ENCODE results near the gene ABCA13. TPM values are rescaled to one million over a fixed set of nuclear protein-coding genes. Genes with fewer than 3 reads are reported as not detected.

Gene ABCA13
- total RNA-seq, 1 experiment from 2014 or later = not detected

GRCh38 chr7:48179496-48180030 lies 8.3 kb downstream of the ABCA13 start:
- intact Hi-C loops (cut with micrococcal nuclease) = no loop called here
- no TSS peak for BruUV-seq (replicated peaks)
- Histone ChIP-seq H3K4me3 (replicated peaks in 1 of 2; ENCODE audit: low read depth in 1 of 2, low read length in 2 of 2) (no peak overlapping the region), H3K4me1 (ENCODE audit: control insufficient read depth in 1 of 2, insufficient read depth in 2 of 2, low read length in 2 of 2) (no peaks in the 10 kb centered on the region), H2AFZ (ENCODE audit: low read depth, low read length, poor library complexity, severe bottlenecking) (no peak overlapping the region), H3K27me3 (ENCODE audit: insufficient read depth, low read length) (no peaks in the 10 kb centered on the region), H3K79me2 (ENCODE audit: insufficient read depth, low read length) (no peaks in the 10 kb centered on the region), H3K9me3 (ENCODE audit: control insufficient read depth in 1 of 2, insufficient read depth in 1 of 2, low read depth in 1 of 2, low read length in 2 of 2) (no peaks in the 10 kb centered on the region), H3K27ac (ENCODE audit: low read depth, low read length) (no peak overlapping the region), H4K20me1 (ENCODE audit: insufficient read depth) (no peaks in the 10 kb centered on the region), H3K9me2 (ENCODE audit: insufficient read depth) (no peaks in the 10 kb centered on the region), H3K36me3 (ENCODE audit: control insufficient read depth in 1 of 2, insufficient read depth in 2 of 2, low read length in 2 of 2) (no peaks in the 10 kb centered on the region), H3K4me2 (ENCODE audit: low read length) (no peak overlapping the region), H3K9ac (ENCODE audit: low read length) (no peak overlapping the region)
- ChIA-PET RAD21 (ENCODE audit: low non-redundant PET in 1 of 2, low total read pairs in 2 of 2, uncharacterized antibody in 2 of 2, unreplicated experiment in 2 of 2) (no interaction called here), POLR2A (no interaction called here), CTCF (no interaction called here)
- no peak for DNase-seq (ENCODE audit: low read depth, low spot score)
- TF ChIP-seq ZBTB33 (IDR thresholded peaks at IDR 0.05; ENCODE audit: extremely low read depth, insufficient replicate concordance, low read length) (no peak), REST (IDR thresholded peaks at IDR 0.05; ENCODE audit: low read depth) (no peak), TCF7L2 (IDR thresholded peaks at IDR 0.05; ENCODE audit: borderline replicate concordance, extremely low read depth, insufficient read depth, insufficient read length) (no peak), CBX3 (IDR thresholded peaks at IDR 0.05; ENCODE audit: low read depth) (no peak)
- no peak for ATAC-seq
